ENCODE measurements around the gene TTC36. TPM values are rescaled to one million over a fixed set of nuclear protein-coding genes. Genes with fewer than 3 reads are reported as not detected.

The TTC36 gene
- total and polyA plus RNA-seq, 2 of the 4 experiments (the other 2 are of a cell fraction), result not detected

GRCh38 chr11:118545533-118545932 lies 18.3 kb downstream of the TTC36 start:
- no CpG with 5 or more reads among the region's 5 CpGs for WGBS, 2 experiments (ENCODE audit: extremely low coverage in 2 of 2, insufficient read length in 1 of 2)
- Histone ChIP-seq H3K56ac (ENCODE audit: extremely low read depth, insufficient read depth, low read length) (no peak overlapping the region), H3K27me3 (ENCODE audit: control insufficient read depth, insufficient read depth, low read length) (no peaks in the 10 kb centered on the region), H2AFZ (replicated peaks; ENCODE audit: low read length, poor library complexity) (no peak overlapping the region), H4K8ac (ENCODE audit: low read depth in 2 of 2, low read length in 2 of 2) (no peak overlapping the region), H3K9me3 (ENCODE audit: control insufficient read depth, insufficient read depth, low read length) (no peaks in the 10 kb centered on the region), H4K5ac (ENCODE audit: low read depth, low read length) (no peak overlapping the region), H3K23ac (ENCODE audit: low read depth, low read length) (no peak overlapping the region), H2BK15ac (ENCODE audit: low read depth, low read length) (no peak overlapping the region), H3K4ac (ENCODE audit: low read depth, low read length) (no peak overlapping the region), H2BK20ac (ENCODE audit: low read depth, low read length) (no peak overlapping the region), H3K27ac (ENCODE audit: insufficient read depth, low read length) (no peak overlapping the region), H3K4me3 (ENCODE audit: insufficient read depth, low read depth, low read length) (no peak overlapping the region), H3K18ac (ENCODE audit: low read depth, low read length) (no peak overlapping the region), H2AK9ac (replicated peaks; ENCODE audit: low read depth, low read length, poor library complexity) (no peak overlapping the region), H3K9me1 (ENCODE audit: insufficient read depth, low read length) (peaks cover 3% of the 10 kb centered on the region), H3K4me1 (ENCODE audit: control insufficient read depth, insufficient read depth, low read length) (no peaks in the 10 kb centered on the region), H4K91ac (ENCODE audit: insufficient read depth, low read depth, low read length) (no peak overlapping the region), H3K36me3 (ENCODE audit: control insufficient read depth, insufficient read depth, low read length) (peaks cover 21% of the 10 kb centered on the region), H2BK5ac (ENCODE audit: low read depth, low read length, poor library complexity, severe bottlenecking) (no peak overlapping the region), H3K79me1 (ENCODE audit: low read depth in 1 of 2, low read length in 2 of 2) (no peaks in the 10 kb centered on the region), H2BK120ac (ENCODE audit: low read depth, low read length) (no peak overlapping the region), H3K14ac (replicated peaks; ENCODE audit: low read depth, low read length) (no peak overlapping the region), H3K9ac (ENCODE audit: low read depth, low read length) (no peak overlapping the region), H2AK5ac (ENCODE audit: low read depth, low read length) (no peak overlapping the region), H4K20me1 (ENCODE audit: insufficient read depth, low read length) (no peaks in the 10 kb centered on the region; the same call in 1 of the 2 replicates), H3K4me2 (ENCODE audit: low read depth, low read length) (no peak overlapping the region)
- dilution Hi-C loops (cut with HindIII; ENCODE audit: low sequenced_read_pairs, unreplicated experiment) (no loop called here), intact Hi-C loops (cut with micrococcal nuclease) (no loop called here), in situ Hi-C loops (cut with MboI; ENCODE audit: low sequenced_read_pairs) (no loop called here)
- POLR2A ChIA-PET (ENCODE audit: unreplicated experiment), result no interaction called here
- TF ChIP-seq CHD1 (IDR thresholded peaks at IDR 0.05; ENCODE audit: low read depth, low read length), result no peak
- TF ChIP-seq MXI1 (IDR thresholded peaks at IDR 0.05; ENCODE audit: borderline replicate concordance, low read depth, low read length), result no peak
- no peak for TF ChIP-seq MAFK (IDR thresholded peaks at IDR 0.05; ENCODE audit: low read depth, low read length)
- TF ChIP-seq SMC3 (IDR thresholded peaks at IDR 0.05; ENCODE audit: low read depth, low read length), result no peak
- no peak for TF ChIP-seq RCOR1 (IDR thresholded peaks at IDR 0.05; ENCODE audit: insufficient replicate concordance, low read length)
- no peak for TF ChIP-seq MAZ (IDR thresholded peaks at IDR 0.05; ENCODE audit: borderline replicate concordance, low read depth, low read length)
- TF ChIP-seq, protein P1, sequence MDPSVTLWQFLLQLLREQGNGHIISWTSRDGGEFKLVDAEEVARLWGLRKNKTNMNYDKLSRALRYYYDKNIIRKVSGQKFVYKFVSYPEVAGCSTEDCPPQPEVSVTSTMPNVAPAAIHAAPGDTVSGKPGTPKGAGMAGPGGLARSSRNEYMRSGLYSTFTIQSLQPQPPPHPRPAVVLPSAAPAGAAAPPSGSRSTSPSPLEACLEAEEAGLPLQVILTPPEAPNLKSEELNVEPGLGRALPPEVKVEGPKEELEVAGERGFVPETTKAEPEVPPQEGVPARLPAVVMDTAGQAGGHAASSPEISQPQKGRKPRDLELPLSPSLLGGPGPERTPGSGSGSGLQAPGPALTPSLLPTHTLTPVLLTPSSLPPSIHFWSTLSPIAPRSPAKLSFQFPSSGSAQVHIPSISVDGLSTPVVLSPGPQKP (IDR thresholded peaks at IDR 0.05; ENCODE audit: borderline replicate concordance, low read depth, low read length), result no peak
- no peak for TF ChIP-seq BHLHE40 (IDR thresholded peaks at IDR 0.05; ENCODE audit: low read depth, low read length)
- TF ChIP-seq NFE2L2 (IDR thresholded peaks at IDR 0.05; ENCODE audit: low read depth, low read length), result no peak
- TF ChIP-seq RAD21 (IDR thresholded peaks at IDR 0.05; ENCODE audit: low read length), result no peak
- TF ChIP-seq FOS (IDR thresholded peaks at IDR 0.05; ENCODE audit: low read depth, low read length), result no peak
- TF ChIP-seq POLR2A (IDR thresholded peaks at IDR 0.05; ENCODE audit: low read depth, low read length), result no peak
- TF ChIP-seq CEBPB (IDR thresholded peaks at IDR 0.05; ENCODE audit: low read depth, low read length), result no peak
- TF ChIP-seq, protein P2, sequence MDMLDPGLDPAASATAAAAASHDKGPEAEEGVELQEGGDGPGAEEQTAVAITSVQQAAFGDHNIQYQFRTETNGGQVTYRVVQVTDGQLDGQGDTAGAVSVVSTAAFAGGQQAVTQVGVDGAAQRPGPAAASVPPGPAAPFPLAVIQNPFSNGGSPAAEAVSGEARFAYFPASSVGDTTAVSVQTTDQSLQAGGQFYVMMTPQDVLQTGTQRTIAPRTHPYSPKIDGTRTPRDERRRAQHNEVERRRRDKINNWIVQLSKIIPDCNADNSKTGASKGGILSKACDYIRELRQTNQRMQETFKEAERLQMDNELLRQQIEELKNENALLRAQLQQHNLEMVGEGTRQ (IDR thresholded peaks at IDR 0.05; ENCODE audit: low read depth, low read length), result no peak
- no peak for TF ChIP-seq RFX5 (IDR thresholded peaks at IDR 0.05; ENCODE audit: low read depth, low read length)
- ATAC-seq (ENCODE audit: low read depth) (no peak), DNase-seq (no peak)
- CTCF ChIA-PET, result no interaction called here
- no TSS peak for BruUV-seq (replicated peaks)

All from IMR-90 (cell line).